Measurements from ENCODE around the gene ITPR2.

DNA sequence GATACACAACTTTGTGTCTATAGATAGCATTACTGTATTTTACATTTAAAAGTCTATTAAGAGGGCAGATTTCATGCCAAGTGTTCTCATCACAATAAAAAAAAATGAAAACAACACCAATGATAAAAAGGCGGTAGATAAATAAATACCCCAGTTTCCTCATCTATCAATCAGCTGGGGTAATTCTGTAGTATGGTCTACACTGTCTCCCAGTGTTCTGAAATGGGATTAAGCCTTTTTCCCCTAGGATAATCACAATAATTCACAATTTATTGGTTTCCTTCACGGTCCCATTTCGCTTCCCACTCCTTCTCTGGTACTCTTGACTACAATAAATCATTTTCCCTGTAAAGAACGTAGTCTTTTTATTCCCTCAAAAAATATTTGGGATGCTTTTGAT, 523.4 kb downstream of the ITPR2 start:
- TF ChIP-seq POLR2A (IDR thresholded peaks at IDR 0.05; ENCODE audit: low read depth, low read length): no peak
- no peak for TF ChIP-seq POLR2AphosphoS5 (IDR thresholded peaks at IDR 0.05; ENCODE audit: low read depth, low read length)
- no peak for TF ChIP-seq TAF1 (IDR thresholded peaks at IDR 0.05; ENCODE audit: borderline replicate concordance, low read depth, low read length)

All from GM12892 (cell line).